Measurements from ENCODE around the gene ASB6.

The ASB6 gene

GRCh38 chr9:129661029-129661428, 19.1 kb upstream of the ASB6 start:
- TF ChIP-seq REST (IDR thresholded peaks at IDR 0.05; ENCODE audit: insufficient read depth in 1 of 2, low read depth in 2 of 2, low read length in 2 of 2) (no peak), TAF1 (IDR thresholded peaks at IDR 0.05; ENCODE audit: borderline replicate concordance, insufficient read depth, low read length) (no peak), SIN3A (IDR thresholded peaks at IDR 0.05; ENCODE audit: borderline replicate concordance, insufficient read depth, low read length) (no peak), POLR2AphosphoS5 (IDR thresholded peaks at IDR 0.05; ENCODE audit: low read depth, low read length) (no peak), FOXP2 (optimal IDR thresholded peaks at IDR 0.05; ENCODE audit: borderline replicate concordance, extremely low read depth, extremely low read length, insufficient read depth) (no peak)

GRCh38 chr9:129656795-129657390, 14.9 kb upstream of the ASB6 start:
- no peak for TF ChIP-seq POLR2AphosphoS5 (IDR thresholded peaks at IDR 0.05; ENCODE audit: low read depth, low read length)
- peak; percentile 36 for TF ChIP-seq FOXP2 (optimal IDR thresholded peaks at IDR 0.05; ENCODE audit: borderline replicate concordance, extremely low read depth, extremely low read length, insufficient read depth)

GRCh38 chr9:129655696-129656095, 13.7 kb upstream of the ASB6 start:
- no peak for TF ChIP-seq REST (IDR thresholded peaks at IDR 0.05; ENCODE audit: insufficient read depth in 1 of 2, low read depth in 2 of 2, low read length in 2 of 2)
- no peak for TF ChIP-seq SIN3A (IDR thresholded peaks at IDR 0.05; ENCODE audit: borderline replicate concordance, insufficient read depth, low read length)
- no peak for TF ChIP-seq POLR2AphosphoS5 (IDR thresholded peaks at IDR 0.05; ENCODE audit: low read depth, low read length)
- TF ChIP-seq TAF1 (IDR thresholded peaks at IDR 0.05; ENCODE audit: borderline replicate concordance, insufficient read depth, low read length) = no peak
- no peak for TF ChIP-seq FOXP2 (optimal IDR thresholded peaks at IDR 0.05; ENCODE audit: borderline replicate concordance, extremely low read depth, extremely low read length, insufficient read depth)

- TF ChIP-seq REST (IDR thresholded peaks at IDR 0.05; ENCODE audit: insufficient read depth in 1 of 2, low read depth in 2 of 2, low read length in 2 of 2) = no peak
- no peak for TF ChIP-seq POLR2AphosphoS5 (IDR thresholded peaks at IDR 0.05; ENCODE audit: low read depth, low read length)
- no peak for TF ChIP-seq SIN3A (IDR thresholded peaks at IDR 0.05; ENCODE audit: borderline replicate concordance, insufficient read depth, low read length)
- TF ChIP-seq TAF1 (IDR thresholded peaks at IDR 0.05; ENCODE audit: borderline replicate concordance, insufficient read depth, low read length) = no peak
- TF ChIP-seq FOXP2 (optimal IDR thresholded peaks at IDR 0.05; ENCODE audit: borderline replicate concordance, extremely low read depth, extremely low read length, insufficient read depth) = no peak
Observed at GRCh38 chr9:129655154-129655553, 13.2 kb upstream of the ASB6 start.

GRCh38 chr9:129654554-129655040, 12.6 kb upstream of the ASB6 start:
- TF ChIP-seq FOXP2 (optimal IDR thresholded peaks at IDR 0.05; ENCODE audit: borderline replicate concordance, extremely low read depth, extremely low read length, insufficient read depth) (no peak), TAF1 (IDR thresholded peaks at IDR 0.05; ENCODE audit: borderline replicate concordance, insufficient read depth, low read length) (no peak), REST (IDR thresholded peaks at IDR 0.05; ENCODE audit: insufficient read depth in 1 of 2, low read depth in 2 of 2, low read length in 2 of 2) (no peak), POLR2AphosphoS5 (IDR thresholded peaks at IDR 0.05; ENCODE audit: low read depth, low read length) (no peak), SIN3A (IDR thresholded peaks at IDR 0.05; ENCODE audit: borderline replicate concordance, insufficient read depth, low read length) (no peak)
